HG03139 (cell line): ENCODE results near the gene SRRM4.
"Not testable (repeated sequence)": the region's sequence is repeated elsewhere in the genome, so short reads cannot be mapped to it uniquely, and the experiment has no call there.

ENCODE experiments used
- ATAC-seq: cut with Tn5 transposase; IDR thresholded peaks from one replicate; pipeline ENCODE4 v1.9.1; 2021; ENCODE audit not compliant: unreplicated experiment

Gene SRRM4

GRCh38 chr12:118981285-118982211 lies at the start of gene SRRM4:
Gene SRRM4, plus strand, starts transcription at chr12:118981541. Its CDS starts 342 bp downstream, at chr12:118981883.
- ATAC-seq = no peak

- ATAC-seq = no peak
Observed at GRCh38 chr12:118946256-118946655, 35.1 kb upstream of the SRRM4 start.

GRCh38 chr12:118958520-118958919 lies 22.8 kb upstream of the SRRM4 start:
- ATAC-seq = no peak

- no peak for ATAC-seq
Observed at GRCh38 chr12:118959348-118959747, 22.0 kb upstream of the SRRM4 start.

- no peak for ATAC-seq
Observed at GRCh38 chr12:118959985-118960560, 21.3 kb upstream of the SRRM4 start.

GRCh38 chr12:118960865-118961264 lies 20.5 kb upstream of the SRRM4 start:
- no peak for ATAC-seq

- no peak for ATAC-seq
Observed at GRCh38 chr12:118964988-118965387, 16.4 kb upstream of the SRRM4 start.

GRCh38 chr12:118970856-118971255 lies 10.5 kb upstream of the SRRM4 start:
- ATAC-seq = no peak

GRCh38 chr12:118972982-118973381 lies 8.4 kb upstream of the SRRM4 start:
- no peak for ATAC-seq

- ATAC-seq = no peak
Observed at GRCh38 chr12:118979763-118980406, 1.5 kb upstream of the SRRM4 start.

- no peak for ATAC-seq
Observed at GRCh38 chr12:118980407-118981014, 830 bp upstream of the SRRM4 start.

GRCh38 chr12:118982302-118982701 lies 961 bp downstream of the SRRM4 start:
- no peak for ATAC-seq

GRCh38 chr12:118982984-118983761 lies 1.8 kb downstream of the SRRM4 start:
- ATAC-seq = no peak

- no peak for ATAC-seq
Observed at GRCh38 chr12:118984161-118984943, 3.0 kb downstream of the SRRM4 start.

GRCh38 chr12:118986050-118986449 lies 4.7 kb downstream of the SRRM4 start:
- no peak for ATAC-seq

GRCh38 chr12:118999107-118999506 lies 17.8 kb downstream of the SRRM4 start:
- ATAC-seq = no peak

- ATAC-seq = no peak
Observed at GRCh38 chr12:119005085-119005484, 23.7 kb downstream of the SRRM4 start.

- no peak for ATAC-seq
Observed at GRCh38 chr12:119005913-119006312, 24.6 kb downstream of the SRRM4 start.

GRCh38 chr12:119006746-119007145 lies 25.4 kb downstream of the SRRM4 start:
- ATAC-seq = no peak

GRCh38 chr12:119008273-119008672 lies 26.9 kb downstream of the SRRM4 start:
- not testable (repeated sequence) for ATAC-seq
